Stimulated activated naive CD8-positive, alpha-beta T cell treated with anti-CD3 and anti-CD28 coated beads, Interleukin-15, amount 100 ng/mL, for 72 hours (primary cell): Measurements from ENCODE around the gene SHE.
"Not testable (repeated sequence)": the region's sequence is repeated elsewhere in the genome, so short reads cannot be mapped to it uniquely, and the experiment has no call there.

ENCODE experiments used
- ATAC-seq: fragments of 150-1000 bp; cut with Tn5 transposase; 2 replicates; pipeline ENCODE4 v1.10.0; 2021; ENCODE audit warnings: mild to moderate bottlenecking, moderate library complexity
- DNase-seq, 2 donors: peaks; one replicate each; pipeline ENCODE4 v3.0.0; 2021 to 2022
- H3K27ac Mint-ChIP-seq, 2 donors: one replicate each; pipeline ENCODE4 v1.8.0; 2022; ENCODE audit warnings: mild to moderate bottlenecking in 2 of 2, mixed read lengths in 2 of 2, moderate library complexity in 2 of 2
- H3K27me3 Mint-ChIP-seq: one replicate; pipeline ENCODE4 v1.8.0; 2022; ENCODE audit warnings: mixed read lengths
- H3K4me1 Mint-ChIP-seq: one replicate; pipeline ENCODE4 v1.8.0; 2022; ENCODE audit warnings: mild to moderate bottlenecking, mixed read lengths
- H3K4me3 Mint-ChIP-seq, 2 donors: one replicate each; pipeline ENCODE4 v1.8.0; 2022; ENCODE audit warnings: mild to moderate bottlenecking in 2 of 2, mixed read lengths in 2 of 2, moderate library complexity in 1 of 2
- H3K9me3 Mint-ChIP-seq, 2 donors: one replicate each; pipeline ENCODE4 v1.8.0; 2022; ENCODE audit warnings: mixed read lengths in 2 of 2

SHE gene

GRCh38 chr1:154493276-154493675 is 8.9 kb downstream of the SHE start:
- ATAC-seq (no peak), DNase-seq (no peak)
- peak overlapping the region; percentile 40 to 54 for H3K4me3 Mint-ChIP-seq
- H3K27me3 Mint-ChIP-seq: peaks cover 20% of the 10 kb centered on the region
- no peaks in the 10 kb centered on the region for H3K9me3 Mint-ChIP-seq
- H3K4me1 Mint-ChIP-seq: peaks cover 34% of the 10 kb centered on the region
- no peak overlapping the region for H3K27ac Mint-ChIP-seq

DNA sequence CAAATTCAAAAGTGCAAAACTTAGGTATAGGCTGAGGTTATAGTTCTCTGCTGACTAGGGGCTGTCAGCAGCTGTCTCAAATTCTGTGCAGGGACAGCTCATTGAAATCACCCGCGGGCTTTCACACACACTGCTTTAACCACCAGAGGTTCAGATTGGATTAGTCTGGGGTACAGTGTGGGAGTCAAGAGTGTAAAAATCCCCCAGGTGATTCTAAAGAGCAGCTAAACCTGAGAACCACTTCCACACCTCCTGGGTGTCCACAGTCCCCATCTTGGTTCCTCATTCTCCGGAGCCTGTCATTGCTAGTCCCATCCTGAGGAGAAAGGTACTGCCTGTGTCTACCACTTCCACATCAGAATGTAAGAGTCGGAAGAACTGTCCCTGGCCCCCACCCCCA is 10.1 kb downstream of the SHE start:
- DNase-seq (no peak), ATAC-seq (peak; percentile 39)
- Mint-ChIP-seq H3K4me3 (no peak overlapping the region), H3K9me3 (no peaks in the 10 kb centered on the region), H3K27ac (no peak overlapping the region), H3K27me3 (peaks cover 20% of the 10 kb centered on the region), H3K4me1 (peaks cover 32% of the 10 kb centered on the region)

GRCh38 chr1:154490317-154490716 is 11.9 kb downstream of the SHE start:
- H3K9me3 Mint-ChIP-seq: no peaks in the 10 kb centered on the region
- ATAC-seq (no peak), DNase-seq (no peak)
- peaks cover 23% of the 10 kb centered on the region for H3K4me1 Mint-ChIP-seq
- no peak overlapping the region for H3K4me3 Mint-ChIP-seq
- H3K27ac Mint-ChIP-seq: no peak overlapping the region
- peaks cover 20% of the 10 kb centered on the region for H3K27me3 Mint-ChIP-seq

DNA sequence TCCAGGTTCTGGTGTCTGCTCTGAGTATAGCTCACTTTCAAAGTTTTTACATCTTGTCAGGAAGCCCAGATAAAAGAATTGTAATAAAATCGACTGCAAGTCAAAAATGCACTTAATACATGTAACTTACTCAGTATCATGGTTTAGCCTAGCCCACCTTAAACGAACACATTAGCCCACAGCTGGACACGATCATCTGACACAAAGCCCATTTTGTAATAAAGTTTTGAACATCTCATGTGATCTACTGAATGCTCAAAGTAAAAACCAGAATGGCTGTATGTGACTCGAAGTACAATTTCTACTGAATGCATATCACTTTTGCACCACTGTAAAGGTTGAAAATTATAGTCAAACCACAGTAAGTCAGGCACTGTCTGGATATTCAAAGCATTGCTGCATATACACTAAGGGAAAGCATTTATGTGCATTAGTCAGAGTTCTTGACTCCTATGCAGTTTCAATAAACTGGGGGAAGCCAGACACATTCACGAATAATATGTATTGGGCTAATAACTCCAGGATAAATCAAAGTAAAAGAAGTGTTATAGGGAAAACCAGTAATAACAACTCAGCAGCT is 12.4 kb downstream of the SHE start:
- ATAC-seq (no peak), DNase-seq (no peak)
- H3K4me3 Mint-ChIP-seq: no peak overlapping the region

GRCh38 chr1:154488922-154489321 is 13.3 kb downstream of the SHE start:
- Mint-ChIP-seq H3K27me3 (peaks cover 20% of the 10 kb centered on the region), H3K9me3 (no peaks in the 10 kb centered on the region), H3K27ac (peak overlapping the region in 1 of 2 donors; percentile 40), H3K4me1 (peaks cover 23% of the 10 kb centered on the region), H3K4me3 (no peak overlapping the region)
- ATAC-seq: no peak
- DNase-seq: no peak

More for the DNA sequence above, 12.4 kb downstream of the SHE start:
- Mint-ChIP-seq H3K9me3 (no peaks in the 10 kb centered on the region), H3K4me1 (peaks cover 23% of the 10 kb centered on the region), H3K27ac (no peak overlapping the region), H3K27me3 (peaks cover 20% of the 10 kb centered on the region)

GRCh38 chr1:154486756-154487155 is 15.5 kb downstream of the SHE start:
- ATAC-seq, H3K27ac Mint-ChIP-seq, H3K4me1 Mint-ChIP-seq, H3K4me3 Mint-ChIP-seq, H3K9me3 Mint-ChIP-seq, DNase-seq: not testable (repeated sequence)
- H3K27me3 Mint-ChIP-seq: peaks cover 16% of the 10 kb centered on the region

- H3K27ac Mint-ChIP-seq: no peak overlapping the region
- DNase-seq (no peak), ATAC-seq (no peak)
- H3K9me3 Mint-ChIP-seq: no peaks in the 10 kb centered on the region
- no peaks in the 10 kb centered on the region for H3K4me1 Mint-ChIP-seq
- no peak overlapping the region for H3K4me3 Mint-ChIP-seq
- H3K27me3 Mint-ChIP-seq: peaks cover 9% of the 10 kb centered on the region
These were observed 16.2 kb downstream of the SHE start for GRCh38 chr1:154485910-154486496.

GRCh38 chr1:154485106-154485505 is 17.1 kb downstream of the SHE start:
- DNase-seq: no peak

GRCh38 chr1:154483941-154484803 is 18.0 kb downstream of the SHE start:
- H3K4me1 Mint-ChIP-seq: peaks cover 6% of the 10 kb centered on the region
- no peak for DNase-seq
- H3K4me3 Mint-ChIP-seq: no peak overlapping the region
- no peak for ATAC-seq
- no peaks in the 10 kb centered on the region for H3K9me3 Mint-ChIP-seq
- peak overlapping the region in 1 of 2 donors; percentile 59 for H3K27ac Mint-ChIP-seq
- H3K27me3 Mint-ChIP-seq: peaks cover 5% of the 10 kb centered on the region

More at GRCh38 chr1:154485106-154485505, 17.1 kb downstream of the SHE start:
- Mint-ChIP-seq H3K4me3 (no peak overlapping the region), H3K4me1 (peaks cover under 1% of the 10 kb centered on the region), H3K27ac (no peak overlapping the region), H3K27me3 (peaks cover 8% of the 10 kb centered on the region), H3K9me3 (no peaks in the 10 kb centered on the region)
- no peak for ATAC-seq

- no peaks in the 10 kb centered on the region for H3K9me3 Mint-ChIP-seq
- H3K4me1 Mint-ChIP-seq: peaks cover 23% of the 10 kb centered on the region
- ATAC-seq (no peak), DNase-seq (no peak)
- H3K27me3 Mint-ChIP-seq: no peaks in the 10 kb centered on the region
- H3K4me3 Mint-ChIP-seq: no peak overlapping the region
- no peak overlapping the region for H3K27ac Mint-ChIP-seq
These were observed 21.2 kb downstream of the SHE start for GRCh38 chr1:154481053-154481452.

GRCh38 chr1:154479764-154480421 is 22.3 kb downstream of the SHE start:
- Mint-ChIP-seq H3K27me3 (no peaks in the 10 kb centered on the region), H3K4me3 (no peak overlapping the region), H3K4me1 (peaks cover 23% of the 10 kb centered on the region), H3K27ac (no peak overlapping the region), H3K9me3 (no peaks in the 10 kb centered on the region)
- ATAC-seq (peak; percentile 89), DNase-seq (peak; percentile 68 to 71)

DNA sequence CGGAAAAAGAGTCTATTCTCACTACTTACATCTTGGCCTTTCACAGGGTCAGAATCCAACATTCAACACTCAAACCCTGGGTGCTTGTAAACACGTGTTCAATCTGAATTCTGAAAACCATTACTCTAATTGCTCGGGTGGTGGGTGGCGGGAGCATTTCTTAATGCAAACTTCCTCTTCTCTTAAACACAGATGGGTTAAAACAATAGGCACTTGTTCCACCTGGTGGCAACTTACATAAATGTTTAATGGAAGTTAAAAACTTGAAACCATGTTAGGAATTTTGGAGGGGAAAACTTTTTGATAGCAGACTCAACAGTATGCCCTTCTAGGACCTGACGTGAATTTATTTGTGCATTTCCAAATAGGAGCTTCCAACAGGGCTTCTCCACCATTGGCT is 23.6 kb downstream of the SHE start:
- no peak overlapping the region for H3K4me3 Mint-ChIP-seq
- peak; percentile 35 for ATAC-seq
- H3K27ac Mint-ChIP-seq: no peak overlapping the region
- H3K4me1 Mint-ChIP-seq: peaks cover 23% of the 10 kb centered on the region
- no peak for DNase-seq
- H3K27me3 Mint-ChIP-seq: no peaks in the 10 kb centered on the region
- H3K9me3 Mint-ChIP-seq: no peaks in the 10 kb centered on the region

GRCh38 chr1:154478013-154478412 is 24.2 kb downstream of the SHE start:
- H3K9me3 Mint-ChIP-seq: no peaks in the 10 kb centered on the region
- DNase-seq (no peak), ATAC-seq (no peak)
- H3K27me3 Mint-ChIP-seq: no peaks in the 10 kb centered on the region
- peaks cover 23% of the 10 kb centered on the region for H3K4me1 Mint-ChIP-seq
- peak overlapping the region in 1 of 2 donors; percentile 12 for H3K27ac Mint-ChIP-seq
- H3K4me3 Mint-ChIP-seq: no peak overlapping the region

- Mint-ChIP-seq H3K27ac (no peak overlapping the region), H3K4me1 (peaks cover 23% of the 10 kb centered on the region), H3K27me3 (no peaks in the 10 kb centered on the region), H3K4me3 (no peak overlapping the region), H3K9me3 (no peaks in the 10 kb centered on the region)
- no peak for ATAC-seq
- DNase-seq: no peak
These were observed 25.4 kb downstream of the SHE start for GRCh38 chr1:154476791-154477190.

DNA sequence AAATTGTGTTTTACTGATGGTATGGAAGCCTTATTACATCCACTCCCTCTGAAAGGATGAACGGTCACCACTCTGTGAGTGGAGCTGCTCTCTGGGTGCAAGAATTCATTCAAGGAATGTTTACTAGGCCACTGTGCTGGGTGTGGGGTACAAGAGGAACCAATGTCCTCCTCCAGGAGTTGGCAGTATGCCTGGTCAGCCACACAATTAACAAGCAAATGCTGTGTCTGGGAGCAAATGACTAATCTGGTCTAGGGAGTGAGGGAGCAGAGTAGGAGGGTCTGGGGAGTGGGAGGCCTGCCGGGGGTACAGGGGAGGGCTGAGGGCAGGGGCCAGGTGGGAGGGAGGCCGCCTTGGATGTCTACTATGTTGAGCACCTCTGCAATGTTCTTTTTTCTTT is 27.4 kb downstream of the SHE start:
- DNase-seq (no peak), ATAC-seq (no peak)
- Mint-ChIP-seq H3K9me3 (no peaks in the 10 kb centered on the region), H3K27me3 (no peaks in the 10 kb centered on the region), H3K4me3 (no peak overlapping the region), H3K4me1 (peaks cover 19% of the 10 kb centered on the region), H3K27ac (no peak overlapping the region)

DNA sequence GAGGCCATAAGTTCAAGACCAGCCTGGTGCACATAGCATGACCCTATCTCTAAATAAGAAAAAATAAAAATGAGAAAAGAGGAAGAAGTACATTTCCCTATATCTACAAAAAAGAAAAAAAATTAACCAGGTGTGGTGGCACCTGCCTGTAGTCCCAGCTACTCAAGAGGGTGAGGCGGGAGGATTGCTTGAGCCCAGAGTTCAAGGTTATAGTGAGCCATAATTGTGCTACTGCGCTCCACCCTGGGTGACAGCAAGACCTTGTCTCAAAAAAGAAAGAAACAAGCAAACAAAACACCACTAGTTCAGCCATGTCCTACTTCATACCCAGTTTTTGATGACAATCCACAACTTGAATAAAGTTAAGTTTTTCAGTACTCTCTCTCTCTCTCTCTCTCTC is 30.9 kb downstream of the SHE start:
- H3K4me1 Mint-ChIP-seq: peaks cover 19% of the 10 kb centered on the region
- no peak overlapping the region for H3K27ac Mint-ChIP-seq

More for the DNA sequence above, 30.9 kb downstream of the SHE start:
- DNase-seq (no peak), ATAC-seq (no peak)
- H3K4me3 Mint-ChIP-seq: no peak overlapping the region
- H3K27me3 Mint-ChIP-seq: no peaks in the 10 kb centered on the region
- no peaks in the 10 kb centered on the region for H3K9me3 Mint-ChIP-seq
